Adrenal gland (tissue), 12 donors: ENCODE measurements around the gene TMEM266. TPM values are rescaled to one million over a fixed set of nuclear protein-coding genes. Genes with fewer than 3 reads are reported as not detected.

Source experiments
- DNase-seq, 7 donors: peaks; one replicate each; pipeline ENCODE4 v3.0.0-alpha.2; 2019 to 2020
- H3K27ac ChIP-seq, 5 donors: fragments of 200-600 bp; sonication (generic) in 4 of 5; 1 replicate in 3 of 5; 2 replicates in 2 of 5; pipeline versions ENCODE4 v1.5.1 to v1.8.0; 2016 to 2020; ENCODE audit warnings: mild to moderate bottlenecking in 1 of 5
- H3K27me3 ChIP-seq: fragments of 200-600 bp; 2 replicates; pipeline ENCODE4 v1.8.0; 2021
- H3K36me3 ChIP-seq, 2 donors: fragments of 200-600 bp; replicated peaks in 1 of 2; 1 replicate in 1 of 2; 2 replicates in 1 of 2; pipeline versions ENCODE4 v1.5.1 to v1.8.0; 2018 to 2022
- H3K4me1 ChIP-seq, 2 donors: fragments of 200-600 bp; replicated peaks in 1 of 2; 1 replicate in 1 of 2; 2 replicates in 1 of 2; pipeline versions ENCODE4 v1.5.1 to v1.8.0; 2018 to 2021
- H3K4me3 ChIP-seq, 4 donors: fragments of 200-600 bp; sonication (generic) in 3 of 4; one replicate each; pipeline ENCODE4 v1.5.1; 2016 to 2018
- H3K9me3 ChIP-seq, 3 donors: fragments of 200-600 bp; sonication (generic) in 1 of 3; replicated peaks in 1 of 3; 1 replicate in 2 of 3; 2 replicates in 1 of 3; pipeline versions ENCODE4 v1.5.1 to v1.8.0; 2016 to 2021
- POLR2A ChIP-seq, 2 donors: fragments of 450-650 bp; IDR thresholded peaks; one replicate each; pipeline ENCODE4 v1.6.1; 2017; ENCODE audit warnings: antibody characterized with exemption in 2 of 2, mild to moderate bottlenecking in 2 of 2, moderate library complexity in 1 of 2
- WGBS, 4 donors: extraction: QIAGEN DNeasy Blood & Tissue Kit in 2 of 4; methylation state at CpG; one replicate each; pipeline versions ENCODE4 v1.1.5 to v1.1.7; 2013 to 2017; 5-methylcytosine and 5-hydroxymethylcytosine counted together
- intact Hi-C, 2 donors: fragments of 100-400 bp; cut with DNase I; formaldehyde crosslinking; loops; one replicate each; pipeline versions ENCODE4 v1.14.1 to v1.15.0; 2022 to 2023
- polyA plus RNA-seq, 3 donors: library from polyadenylated mRNA; stranded (reverse); fragments of 200-250 nt in 2 of 3; fragments of 350-450 nt in 1 of 3; fragmentation: Illumina TruSeq in 1 of 3; extraction: RNeasy Lipid Tissue Mini Kit (QIAGEN cat#74804) in 1 of 3; gene quantifications; one replicate each; pipeline ENCODE4 v1.2.3, GENCODE V29; 2013 to 2014
- total RNA-seq, 9 donors: library from RNA; depleted of rRNA in 4 of 9; stranded (reverse); fragments of >200 nt in 4 of 9; fragments of 120-200 nt in 1 of 9; fragmentation: NEBNext Ultra II Directional in 1 of 9; extraction: Animal tissue kit (Norgen Biotek cat#: 25700) in 1 of 9; gene quantifications; one replicate each; pipeline versions ENCODE4 v1.1.0 to v1.2.4, GENCODE V29; 2013 to 2023
- TF ChIP-seq, protein P1 (sequence below), 6 experiments: fragments of 450-650 bp in 4 of 6; fragments of 200-600 bp in 2 of 6; sonication (generic) in 1 of 6; IDR thresholded peaks; 1 replicate in 5 of 6; 2 replicates in 1 of 6; pipeline versions ENCODE4 v1.5.1 to v1.8.0; 2016 to 2021; ENCODE audit warnings: antibody characterized with exemption in 6 of 6, mild to moderate bottlenecking in 2 of 6, moderate library complexity in 1 of 6
- donor health status: healthy with polysubstance abuse.
- donor health status: Bipolar disorder and iron deficiency.
- donor health status: DM: yes; HTN: yes; CAD: no.
- donor health status: DM: no; HTN: no; CAD: no.
- donor health status: DM: no; HTN: no; CAD: no.
- donor health status: DM: yes; HTN: yes; CAD: no.

The TMEM266 gene
- total and polyA plus RNA-seq, 12 donors, result 1.3 to 23.1 (median 5.9) TPM

DNA sequence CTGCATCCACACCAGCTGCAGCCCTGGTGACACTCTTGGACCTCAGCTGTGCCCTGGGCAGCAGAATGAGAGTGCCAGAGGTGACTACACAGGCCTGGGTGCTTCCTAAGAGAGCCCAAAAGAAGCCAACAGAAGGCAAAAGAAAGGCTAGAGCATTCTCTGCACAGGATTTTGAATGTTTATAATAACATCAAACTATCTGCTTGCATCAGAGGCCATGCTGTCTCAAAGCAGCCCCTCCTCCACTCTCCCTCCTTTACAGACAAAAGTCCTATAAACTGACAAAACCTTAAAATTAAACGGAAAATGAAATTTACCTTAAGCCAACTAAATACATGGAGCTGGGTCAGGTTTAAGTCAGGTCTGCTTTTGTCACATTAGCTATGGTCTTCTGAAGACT lies 155.8 kb downstream of the TMEM266 start:
- 86 to 100% (median 93%) methylated on average over 1 of the region's 1 CpG for WGBS, 4 donors
- H3K9me3 ChIP-seq, result no peaks in the 10 kb centered on the region
- no peak overlapping the region for H3K4me3 ChIP-seq
- no peak for TF ChIP-seq POLR2A (IDR thresholded peaks at IDR 0.05)
- TF ChIP-seq, protein P1, sequence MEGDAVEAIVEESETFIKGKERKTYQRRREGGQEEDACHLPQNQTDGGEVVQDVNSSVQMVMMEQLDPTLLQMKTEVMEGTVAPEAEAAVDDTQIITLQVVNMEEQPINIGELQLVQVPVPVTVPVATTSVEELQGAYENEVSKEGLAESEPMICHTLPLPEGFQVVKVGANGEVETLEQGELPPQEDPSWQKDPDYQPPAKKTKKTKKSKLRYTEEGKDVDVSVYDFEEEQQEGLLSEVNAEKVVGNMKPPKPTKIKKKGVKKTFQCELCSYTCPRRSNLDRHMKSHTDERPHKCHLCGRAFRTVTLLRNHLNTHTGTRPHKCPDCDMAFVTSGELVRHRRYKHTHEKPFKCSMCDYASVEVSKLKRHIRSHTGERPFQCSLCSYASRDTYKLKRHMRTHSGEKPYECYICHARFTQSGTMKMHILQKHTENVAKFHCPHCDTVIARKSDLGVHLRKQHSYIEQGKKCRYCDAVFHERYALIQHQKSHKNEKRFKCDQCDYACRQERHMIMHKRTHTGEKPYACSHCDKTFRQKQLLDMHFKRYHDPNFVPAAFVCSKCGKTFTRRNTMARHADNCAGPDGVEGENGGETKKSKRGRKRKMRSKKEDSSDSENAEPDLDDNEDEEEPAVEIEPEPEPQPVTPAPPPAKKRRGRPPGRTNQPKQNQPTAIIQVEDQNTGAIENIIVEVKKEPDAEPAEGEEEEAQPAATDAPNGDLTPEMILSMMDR (IDR thresholded peaks at IDR 0.05), result no peak
- no peaks in the 10 kb centered on the region for H3K27me3 ChIP-seq
- intact Hi-C loops, result no loop called here
- no peak for DNase-seq
- no peaks in the 10 kb centered on the region for H3K4me1 ChIP-seq
- no peak overlapping the region for H3K27ac ChIP-seq
- peaks cover 0 to 33% of the 10 kb centered on the region in 2 donors for H3K36me3 ChIP-seq

DNA sequence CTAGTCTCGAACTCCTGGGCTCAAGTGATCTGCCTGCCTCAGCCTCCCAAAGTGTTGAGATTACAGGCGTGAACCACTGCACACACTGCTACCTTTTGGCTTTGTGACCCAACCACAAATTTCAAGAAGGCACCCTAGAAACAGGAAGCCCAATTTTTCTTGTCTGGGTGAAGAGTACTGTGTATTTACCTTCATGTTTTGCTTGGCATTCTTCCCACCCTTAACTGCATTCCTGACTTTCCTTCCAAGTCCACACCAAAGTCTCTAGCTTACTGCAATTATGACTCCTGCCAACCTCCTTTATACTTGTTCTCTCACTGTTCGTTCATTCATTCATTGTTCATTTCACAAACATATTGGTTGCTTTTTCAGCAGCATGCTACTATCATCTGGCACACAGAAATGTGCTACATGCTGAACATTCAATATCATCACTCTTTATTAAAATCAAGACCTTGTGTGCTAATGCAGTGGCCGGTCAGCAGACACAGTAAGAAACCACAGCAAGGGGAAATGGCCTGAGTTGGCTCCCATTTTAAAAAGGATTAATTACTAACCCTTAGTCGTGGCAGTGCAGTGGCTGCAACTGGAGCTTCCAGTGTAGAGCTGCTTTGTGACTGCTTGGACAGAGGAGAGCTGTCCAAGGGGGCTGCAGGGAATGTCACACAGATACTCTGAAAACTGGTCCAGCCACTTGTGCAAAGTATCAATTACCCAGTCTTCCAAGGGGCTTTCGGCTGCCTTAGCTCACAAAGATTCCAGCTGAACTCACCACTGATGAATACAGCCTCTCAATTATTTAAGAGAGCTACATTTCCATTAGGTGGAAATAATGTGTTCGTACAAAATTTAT lies 157.5 kb downstream of the TMEM266 start:
- Histone ChIP-seq H3K27me3 (no peaks in the 10 kb centered on the region), H3K36me3 (peaks cover 0 to 26% of the 10 kb centered on the region in 2 donors), H3K27ac (no peak overlapping the region), H3K4me1 (no peaks in the 10 kb centered on the region), H3K9me3 (no peaks in the 10 kb centered on the region), H3K4me3 (no peak overlapping the region)
- 84 to 94% (median 89%) methylated on average over 6 to 7 of the region's 7 CpGs for WGBS, 4 donors
- intact Hi-C loops, result no loop called here
- no peak for TF ChIP-seq POLR2A (IDR thresholded peaks at IDR 0.05)
- TF ChIP-seq, protein P1 (IDR thresholded peaks at IDR 0.05), result no peak
- no peak for DNase-seq

DNA sequence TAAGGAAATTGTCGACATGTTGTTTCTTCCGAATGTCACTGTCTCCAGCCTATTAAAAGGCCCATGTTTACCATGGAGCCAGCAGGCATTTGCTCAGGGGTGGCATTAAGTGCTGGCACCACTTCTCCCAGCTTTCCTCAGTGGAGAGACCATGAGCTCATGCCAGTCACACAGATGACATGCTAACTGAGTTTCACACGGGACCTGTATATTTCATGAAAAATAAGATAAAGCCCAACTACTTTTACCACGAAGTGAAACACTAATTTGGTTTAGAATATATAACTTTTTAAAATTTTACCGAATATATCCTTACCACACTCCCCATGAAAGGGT lies 158.1 kb downstream of the TMEM266 start:
- peaks cover 0 to 26% of the 10 kb centered on the region in 2 donors for H3K36me3 ChIP-seq
- no peak overlapping the region for H3K27ac ChIP-seq
- no peak overlapping the region for H3K4me3 ChIP-seq
- H3K4me1 ChIP-seq, result no peaks in the 10 kb centered on the region
- intact Hi-C loops, result no loop called here
- no peaks in the 10 kb centered on the region for H3K9me3 ChIP-seq
- DNase-seq, result no peak
- TF ChIP-seq, protein P1 (IDR thresholded peaks at IDR 0.05), result no peak
- no peak for TF ChIP-seq POLR2A (IDR thresholded peaks at IDR 0.05)
- H3K27me3 ChIP-seq, result no peaks in the 10 kb centered on the region
- 92 to 97% (median 95%) methylated on average over 5 of the region's 5 CpGs for WGBS, 4 donors

DNA sequence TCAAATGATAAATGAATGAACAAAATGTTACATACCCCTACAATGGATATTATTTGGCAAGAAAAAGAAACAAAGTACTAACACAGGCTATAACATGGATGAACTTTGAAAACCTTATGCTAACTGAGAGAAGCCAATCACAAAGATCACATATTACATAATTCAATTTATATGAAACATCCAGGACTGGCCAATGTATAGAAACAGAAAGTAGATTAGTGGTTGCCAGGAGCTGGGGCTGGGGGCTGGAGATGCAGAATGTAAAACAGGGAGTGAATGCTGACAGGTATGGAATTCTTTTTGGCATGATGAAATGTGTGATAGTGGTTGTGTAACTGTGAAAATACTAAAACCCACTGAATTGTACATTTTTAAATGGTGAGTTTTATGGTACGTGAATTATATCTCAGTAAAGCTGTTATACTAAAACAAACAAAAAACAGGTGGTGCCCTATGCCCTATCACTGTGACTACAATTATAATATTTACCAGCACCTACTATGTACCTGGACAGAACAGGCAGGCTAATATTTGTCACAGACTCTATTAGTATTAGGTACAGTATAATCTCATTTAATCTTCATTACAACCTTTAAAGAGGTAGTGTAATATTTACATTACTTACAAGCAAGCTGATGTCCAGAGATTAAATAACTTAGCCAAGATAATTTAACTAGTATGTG lies 161.4 kb downstream of the TMEM266 start:
- WGBS, 4 donors, result 96 to 100% (median 98%) methylated on average over 1 of the region's 1 CpG
- no peak for DNase-seq
- H3K27me3 ChIP-seq, result no peaks in the 10 kb centered on the region
- no peaks in the 10 kb centered on the region for H3K4me1 ChIP-seq
- TF ChIP-seq POLR2A (IDR thresholded peaks at IDR 0.05), result no peak
- TF ChIP-seq, protein P1 (IDR thresholded peaks at IDR 0.05), result no peak
- no peak overlapping the region for H3K27ac ChIP-seq
- intact Hi-C loops, result no loop called here
- no peak overlapping the region for H3K4me3 ChIP-seq
- no peaks in the 10 kb centered on the region for H3K9me3 ChIP-seq
- H3K36me3 ChIP-seq, result peaks cover 0 to 10% of the 10 kb centered on the region in 2 donors
